NCI-H187 treated with DMSO at 0.1 percent for 48 hours (cell line): ENCODE results near the gene PIGB.
"Not testable (repeated sequence)": the region's sequence is repeated elsewhere in the genome, so short reads cannot be mapped to it uniquely, and the experiment has no call there.

Source experiments
- DNase-seq: peaks from one replicate; lab custom pipeline; 2025; lab: John Stamatoyannopoulos, UW

Gene PIGB

DNA sequence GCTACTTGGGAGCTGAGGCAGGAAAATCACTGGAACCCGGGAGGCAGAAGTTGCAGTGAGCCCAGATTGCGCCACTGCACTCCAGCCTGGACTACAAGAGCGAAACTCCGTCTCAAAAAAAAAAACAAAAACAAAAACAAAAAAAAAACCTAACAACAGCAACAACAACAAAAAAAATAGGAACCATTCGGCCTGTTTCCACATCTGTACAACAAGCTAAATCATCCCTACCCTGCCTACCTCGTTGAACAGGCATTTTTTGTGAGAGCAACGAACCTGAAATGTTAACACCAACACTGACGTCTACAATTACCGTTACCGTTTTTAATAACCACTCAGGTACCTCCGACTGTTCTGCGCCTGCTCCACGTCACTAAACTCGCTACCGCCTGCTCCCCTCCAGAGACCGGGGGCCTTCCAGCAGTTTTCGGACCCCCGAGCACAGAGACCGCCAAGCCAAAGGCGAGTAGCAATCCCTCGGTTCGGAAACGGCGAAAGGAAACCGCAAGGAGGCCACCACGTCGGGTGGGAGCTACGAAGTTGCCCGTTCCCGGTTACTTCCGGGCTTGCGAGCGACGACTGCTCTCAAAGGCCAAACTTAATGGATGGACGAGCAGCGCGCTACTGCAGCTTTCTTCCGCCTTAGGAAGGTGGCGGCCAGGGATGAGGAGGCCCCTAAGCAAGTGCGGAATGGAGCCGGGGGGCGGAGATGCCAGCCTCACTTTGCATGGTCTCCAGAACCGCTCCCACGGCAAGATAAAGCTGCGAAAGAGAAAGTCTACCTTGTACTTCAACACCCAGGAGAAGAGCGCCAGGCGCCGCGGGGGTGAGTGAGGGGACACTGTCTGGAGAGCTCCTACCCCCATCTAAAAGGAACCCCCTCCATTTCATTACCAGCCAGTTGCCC, at the start of gene PIGB, which contains the start of gene PIGBOS1:
Gene PIGB (plus strand): TSS at position 635 of the 907 bp plus-strand sequence. CDS start 29 bp downstream, at position 664.
Gene PIGBOS1 (minus strand): TSS at position 536 of the 907 bp plus-strand sequence. CDS start 1,331 bp downstream, outside the sequence.
- peak; percentile 14 for DNase-seq

DNA sequence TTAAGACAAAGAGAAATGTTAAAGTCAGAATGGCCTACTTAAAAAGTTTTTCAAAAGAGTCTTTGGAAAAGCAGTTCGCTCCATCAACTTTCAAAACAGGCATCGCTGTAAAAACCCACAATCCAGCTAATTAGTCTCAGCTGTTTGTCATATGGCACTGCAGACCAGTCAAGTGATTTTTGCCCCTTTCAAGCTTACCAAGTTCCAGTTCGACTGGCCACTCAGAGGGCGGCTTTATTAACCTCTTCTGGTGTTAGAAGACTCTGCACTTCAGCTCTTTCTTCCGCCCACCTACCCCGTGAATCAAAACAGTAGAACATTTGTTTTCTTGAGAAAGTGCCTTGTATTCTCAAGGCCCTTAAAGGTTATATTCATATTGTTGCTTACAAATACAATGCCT, 48.7 kb upstream of the PIGB start:
- DNase-seq: no peak

DNA sequence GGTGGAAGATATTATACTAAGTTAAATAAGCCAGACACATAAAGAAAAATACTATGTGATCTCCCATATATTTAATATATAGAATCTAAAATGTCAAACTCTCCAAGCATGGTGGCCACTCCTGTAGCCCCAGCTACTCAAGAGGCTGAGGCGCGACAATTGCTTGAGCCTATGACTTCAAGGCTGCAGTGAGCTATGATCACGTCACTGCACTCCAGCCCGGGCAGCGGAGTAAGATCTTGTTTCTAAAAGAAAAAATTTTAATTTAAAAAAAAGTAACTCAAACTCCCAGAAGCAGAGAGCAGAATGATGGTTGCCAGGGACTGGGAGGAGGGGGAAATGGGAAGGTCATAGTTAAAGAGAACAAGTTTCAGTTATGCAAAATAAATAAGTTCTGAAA, 42.7 kb upstream of the PIGB start:
- DNase-seq: no peak

DNA sequence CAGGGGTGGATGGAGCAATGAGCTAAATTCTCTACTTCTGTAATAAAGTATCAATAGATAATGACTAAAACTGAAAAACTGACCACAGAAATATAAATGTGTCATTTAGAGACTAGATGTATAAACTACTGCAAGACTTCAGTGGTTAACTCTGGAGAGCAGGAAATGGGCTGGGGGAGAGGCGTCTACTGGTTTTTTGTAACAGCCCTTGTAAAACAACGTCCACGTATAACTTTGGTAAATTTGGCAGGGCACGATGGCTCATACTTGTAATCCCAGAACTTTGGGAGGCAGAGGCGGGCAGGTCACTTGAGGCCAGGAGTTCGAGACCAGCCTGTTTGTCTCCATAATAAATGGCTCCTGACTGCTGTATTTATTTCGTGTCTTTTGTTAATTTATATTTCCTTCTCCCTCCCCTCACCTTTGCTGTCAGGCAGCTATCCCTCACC, 41.9 kb upstream of the PIGB start:
- DNase-seq: no peak

DNA sequence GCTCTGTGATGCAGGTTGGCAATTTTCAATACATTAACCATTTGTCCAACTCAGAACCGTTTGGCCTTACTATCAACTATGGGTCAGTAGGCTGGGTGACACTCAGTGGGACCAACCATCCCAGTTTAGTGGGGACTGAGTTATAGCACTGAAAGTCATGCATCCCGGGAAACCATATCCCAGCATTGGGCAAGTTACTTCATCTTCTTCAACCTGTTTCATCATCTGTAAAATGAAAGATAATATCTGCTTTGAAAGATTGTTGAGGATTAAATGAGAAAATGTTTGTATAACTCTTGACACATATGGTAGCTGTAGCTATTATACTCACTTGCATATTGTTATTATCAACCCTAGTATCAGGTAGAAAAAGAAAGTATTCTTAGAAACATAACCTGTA, 41.3 kb upstream of the PIGB start:
- no peak for DNase-seq

DNA sequence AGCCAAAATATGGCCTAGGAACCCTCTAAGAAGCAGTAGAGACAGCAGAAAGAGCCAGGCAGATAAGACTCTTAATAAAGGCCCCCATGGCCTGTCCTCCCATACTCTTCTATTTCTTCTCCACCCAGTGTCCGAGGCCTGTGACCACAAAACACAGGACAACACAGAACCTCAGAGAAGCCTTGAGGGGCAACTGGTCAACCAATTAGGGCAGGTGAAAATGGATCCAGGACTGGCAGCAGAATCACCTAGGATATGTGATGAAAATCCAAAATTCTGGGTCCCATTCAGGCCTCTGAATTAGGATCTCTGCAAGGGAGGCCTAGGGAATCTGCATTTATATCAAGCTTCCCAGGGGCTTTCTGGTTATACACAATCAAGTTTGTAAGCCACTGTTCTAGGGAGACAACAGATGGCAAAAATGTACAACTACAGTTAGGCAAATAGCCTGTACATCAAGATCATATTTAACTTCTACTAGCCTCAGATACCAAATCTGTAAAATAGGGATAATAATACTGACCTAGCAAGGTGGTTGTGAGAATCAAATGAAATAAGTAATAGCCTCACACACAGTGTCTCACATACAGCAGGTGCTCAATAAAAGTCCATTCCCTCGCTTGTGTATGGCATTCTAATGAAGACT, 39.8 kb upstream of the PIGB start:
- no peak for DNase-seq

DNA sequence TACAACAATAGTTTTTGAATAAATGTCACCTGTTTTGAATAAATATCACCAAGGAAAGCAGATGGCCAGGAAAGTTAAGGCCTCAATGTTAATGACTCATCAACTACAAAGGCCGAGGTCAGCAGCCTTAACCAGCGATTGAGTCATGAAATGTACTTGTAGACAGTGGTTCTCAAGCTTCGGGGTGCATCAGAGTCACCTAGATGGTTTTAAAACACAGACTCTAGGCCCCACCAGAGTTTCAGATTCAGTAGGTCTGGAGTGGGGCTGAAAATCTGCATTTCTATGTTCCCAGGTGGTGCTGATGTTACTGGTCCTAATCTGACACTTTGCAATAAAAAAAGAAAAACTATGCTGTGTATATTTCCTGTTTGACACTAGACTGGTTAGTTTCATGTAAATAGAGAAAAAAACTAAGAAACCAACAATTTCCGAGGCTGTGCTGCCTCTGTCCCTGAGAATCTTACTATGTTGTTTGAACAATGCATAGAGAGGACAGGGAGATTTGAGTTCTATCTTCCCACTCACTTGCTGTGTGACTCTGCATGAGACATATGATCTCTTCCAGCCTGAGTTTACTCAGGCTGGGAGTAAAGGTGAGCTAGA, 39.2 kb upstream of the PIGB start:
- DNase-seq: no peak

DNA sequence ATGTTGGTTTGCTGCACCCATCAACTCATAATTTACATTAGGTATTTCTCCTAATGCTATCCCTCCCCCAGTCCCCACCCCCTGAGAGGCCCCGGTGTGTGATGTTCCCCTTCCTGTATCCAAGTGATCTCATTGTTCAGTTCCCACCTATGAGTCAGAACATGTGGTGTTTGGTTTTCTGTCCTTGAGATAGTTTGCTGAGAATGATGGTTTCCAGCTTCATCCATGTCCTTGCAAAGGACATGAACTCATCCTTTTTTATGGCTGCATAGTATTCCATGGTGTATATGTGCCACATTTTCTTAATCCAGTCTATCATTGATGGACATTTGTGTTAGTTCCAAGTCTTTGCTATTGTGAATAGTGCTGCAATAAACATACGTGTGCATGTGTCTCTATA, 38.4 kb upstream of the PIGB start:
- DNase-seq: not testable (repeated sequence)

DNA sequence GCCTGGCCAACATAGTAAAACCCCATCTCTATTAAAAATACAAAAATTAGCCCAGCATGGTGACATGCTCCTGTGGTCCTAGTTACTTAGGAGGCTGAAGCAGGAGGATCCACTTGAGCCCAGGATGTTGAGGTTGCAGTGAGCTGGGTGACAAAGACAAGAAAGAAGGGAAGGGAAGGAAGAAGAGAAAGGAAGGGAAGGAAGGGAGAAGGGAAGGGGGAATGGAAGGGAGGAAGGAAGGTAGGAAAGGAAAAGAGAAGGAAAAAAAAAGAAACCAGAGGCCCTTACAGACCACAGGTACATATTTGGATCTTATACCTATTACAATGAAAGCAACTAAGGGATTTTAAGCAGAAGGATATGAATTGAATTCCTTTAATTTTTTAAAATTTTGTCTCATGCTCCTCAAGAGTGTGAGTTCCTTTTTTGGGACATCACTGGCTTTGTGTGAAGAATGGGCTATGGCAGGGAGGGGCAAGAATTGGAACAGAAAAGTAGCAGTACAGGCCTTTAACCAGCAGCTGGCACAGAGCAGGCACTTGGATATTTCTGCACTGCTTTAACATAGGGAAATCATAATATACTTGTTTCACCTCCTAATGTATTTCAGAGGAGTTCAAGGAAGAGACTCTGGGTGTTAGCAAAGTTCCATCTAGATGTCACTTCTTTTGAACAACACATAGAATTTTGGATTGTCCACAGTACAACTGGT, 37.3 kb upstream of the PIGB start:
- DNase-seq: no peak

DNA sequence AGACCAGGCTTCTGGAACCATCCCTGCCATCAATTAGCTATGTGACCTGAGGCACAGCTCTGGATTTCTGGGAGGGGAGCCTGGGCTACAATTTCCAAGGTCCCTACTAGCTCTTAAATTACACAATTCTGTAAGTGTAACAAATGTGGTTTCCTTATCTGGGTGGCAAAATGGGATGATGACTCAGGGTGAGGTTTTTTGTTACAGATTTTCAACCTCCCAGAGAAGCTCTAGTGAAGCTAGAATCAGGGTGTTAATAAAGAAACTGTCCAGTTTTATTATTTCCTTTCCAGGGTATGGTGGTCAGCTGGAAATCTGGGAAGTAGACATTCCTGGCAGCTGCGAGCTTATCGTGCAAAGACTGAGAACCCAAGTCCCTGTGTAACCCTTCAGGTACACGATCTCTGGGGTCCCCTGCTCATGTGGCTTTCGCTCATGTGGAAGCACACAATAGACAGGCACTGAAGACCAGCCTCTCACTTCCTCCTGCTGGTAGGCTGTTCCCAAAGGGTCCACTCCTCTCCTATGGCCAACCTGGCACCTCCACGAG, 36.7 kb upstream of the PIGB start:
- no peak for DNase-seq

DNA sequence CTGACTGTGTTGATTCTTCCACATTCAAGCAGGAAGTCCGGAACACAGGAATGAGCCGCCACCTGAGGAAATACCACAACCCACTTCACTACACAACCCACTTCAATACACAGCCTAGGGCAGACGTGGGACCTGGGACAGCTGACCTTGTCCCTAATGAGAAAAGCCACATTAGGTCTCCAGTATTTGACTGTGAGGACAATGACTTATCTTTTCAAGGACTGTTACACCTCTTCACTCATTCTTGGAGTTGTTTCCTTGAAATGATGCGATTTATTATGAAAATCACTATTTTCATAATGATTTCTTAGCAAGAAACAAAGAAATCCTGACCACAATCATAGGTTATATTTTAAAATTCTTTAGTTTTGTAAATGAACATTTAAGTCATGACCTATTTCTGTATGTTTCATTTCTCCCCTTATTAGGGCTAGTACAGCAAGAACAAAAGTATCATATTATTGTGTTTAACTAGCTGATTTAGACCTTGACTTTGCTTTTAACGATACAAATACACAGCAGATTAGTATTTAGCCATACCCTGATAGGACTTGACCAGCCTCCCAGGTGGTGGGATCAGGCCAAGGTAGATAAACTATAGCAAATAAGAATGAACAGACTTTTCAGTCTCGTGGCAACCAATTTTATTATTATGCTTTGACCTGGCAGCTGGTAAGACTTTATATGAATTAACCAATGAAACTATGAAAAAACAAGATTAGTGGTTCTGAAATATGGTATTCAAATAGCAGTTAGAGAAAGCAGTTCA, 35.5 kb upstream of the PIGB start:
- no peak for DNase-seq

DNA sequence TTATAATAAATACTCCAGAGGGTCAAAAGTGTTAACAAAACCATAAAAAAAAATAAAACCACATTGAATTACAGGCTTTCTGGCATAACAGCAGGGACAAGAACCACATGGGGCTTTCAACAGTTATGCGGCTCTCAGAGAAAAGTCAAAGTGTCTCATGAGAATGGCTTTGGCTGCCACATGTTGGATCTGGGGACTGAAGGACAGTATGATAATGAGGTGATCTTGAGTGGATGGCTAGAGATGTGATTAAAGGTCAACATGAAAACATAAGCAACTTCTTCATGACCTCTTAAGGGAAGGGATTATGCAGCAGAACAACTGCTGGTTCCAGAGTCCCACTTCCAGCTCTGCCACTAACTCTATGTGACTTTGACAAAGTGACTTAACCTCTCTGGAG, 34.6 kb upstream of the PIGB start:
- DNase-seq: no peak

DNA sequence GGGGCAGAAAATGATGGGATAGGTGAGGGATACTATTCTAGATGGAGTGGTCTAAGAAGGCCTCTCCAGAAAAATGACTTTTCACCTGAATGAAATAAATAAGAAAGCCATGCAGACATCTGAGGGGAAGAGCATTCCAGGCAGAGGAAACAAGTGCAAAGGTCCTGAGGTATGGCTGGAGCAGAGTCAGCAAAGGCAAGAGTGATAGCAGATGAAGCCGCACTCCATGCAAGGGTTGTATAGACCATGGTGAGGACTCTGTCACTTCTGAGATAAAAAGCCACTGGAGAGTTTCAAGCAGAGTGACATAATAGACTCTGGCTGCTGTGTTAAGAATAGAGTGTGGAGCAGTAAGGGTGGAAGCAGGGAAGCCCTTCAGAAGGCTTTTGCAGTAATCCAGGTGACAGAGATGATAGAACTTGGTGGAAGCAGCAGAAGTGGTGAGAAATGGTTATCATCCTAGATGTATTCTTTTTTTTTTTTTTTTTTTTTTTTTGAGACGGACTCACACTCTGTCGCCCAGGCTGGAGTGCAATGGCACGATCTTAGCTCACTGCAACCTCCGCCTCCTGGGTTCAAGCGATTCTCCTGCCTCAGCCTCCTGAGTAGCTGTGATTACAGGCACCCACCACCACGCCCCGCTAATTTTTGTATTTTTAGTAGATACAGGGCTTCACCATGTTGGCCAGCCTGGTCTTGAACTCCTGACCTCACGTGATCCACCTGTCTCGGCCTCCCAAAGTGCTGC, 32.4 kb upstream of the PIGB start:
- DNase-seq: not testable (repeated sequence)

DNA sequence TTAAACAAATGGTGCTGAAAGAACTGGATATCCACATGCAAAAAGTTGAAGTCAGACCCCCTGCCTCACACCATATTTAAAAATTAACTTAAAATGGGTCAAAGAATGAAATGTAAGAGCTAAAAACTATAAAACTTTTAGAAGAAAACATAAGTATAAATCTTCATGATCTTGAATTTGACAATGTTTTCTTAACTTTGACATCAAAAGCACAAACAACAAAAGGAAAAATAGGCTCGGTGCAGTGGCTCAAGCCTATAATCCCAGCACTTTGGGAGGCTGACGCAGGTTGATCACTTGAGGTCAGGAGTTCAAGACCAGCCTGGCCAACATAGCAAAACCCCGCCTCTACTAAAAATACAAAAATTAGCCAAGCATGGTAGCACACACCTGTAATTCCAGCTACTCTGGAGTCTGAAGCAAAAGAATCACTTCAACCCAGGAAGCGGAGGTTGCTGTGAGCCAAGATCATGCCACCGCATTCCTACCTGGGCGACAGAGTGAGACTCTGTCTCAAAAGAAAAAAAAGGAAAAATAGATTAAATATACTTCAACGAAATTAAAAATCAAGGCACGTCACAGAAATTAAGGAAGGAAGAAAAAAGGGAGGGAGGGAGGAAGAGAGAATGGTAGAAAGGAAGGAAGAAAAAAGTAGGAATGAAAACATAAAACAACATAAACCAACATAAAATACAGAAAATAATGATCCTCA, 30.9 kb upstream of the PIGB start:
- no peak for DNase-seq

DNA sequence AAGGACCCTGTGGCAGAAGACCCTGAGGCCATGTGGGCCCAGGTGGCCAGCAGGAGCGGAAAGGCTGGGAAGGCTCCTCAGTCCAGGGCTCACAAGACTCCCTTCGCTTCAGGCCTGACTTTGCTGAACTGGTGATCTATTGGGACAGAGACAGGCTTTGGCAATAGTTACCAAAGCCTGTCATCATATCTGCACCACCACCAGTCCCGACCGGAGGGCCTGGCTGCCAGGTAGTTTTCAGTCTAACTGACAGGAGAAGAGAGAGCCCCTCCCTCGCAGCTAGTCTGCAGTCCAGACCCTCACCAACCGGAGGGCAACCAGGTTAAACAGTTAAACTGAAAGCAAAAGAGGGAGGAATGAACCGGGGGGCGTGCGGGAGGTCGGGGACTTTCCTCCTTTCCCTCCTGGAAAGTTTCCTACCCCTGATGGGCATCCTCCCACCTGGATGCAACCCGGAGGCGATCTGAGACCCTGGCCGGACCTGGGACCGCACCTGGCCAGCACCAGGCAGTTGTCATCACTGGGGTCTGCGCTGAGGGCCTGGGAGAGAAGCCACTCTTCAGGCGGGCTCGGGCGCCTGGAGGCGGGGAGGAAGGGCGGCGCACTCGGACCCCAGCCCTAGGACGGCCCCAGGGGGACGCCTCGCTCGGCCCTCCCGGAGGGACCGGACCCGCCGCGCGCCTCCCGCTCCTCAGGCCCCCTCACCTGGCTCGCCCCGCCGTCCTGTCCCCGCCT, 29.8 kb upstream of the PIGB start:
- DNase-seq: no peak

DNA sequence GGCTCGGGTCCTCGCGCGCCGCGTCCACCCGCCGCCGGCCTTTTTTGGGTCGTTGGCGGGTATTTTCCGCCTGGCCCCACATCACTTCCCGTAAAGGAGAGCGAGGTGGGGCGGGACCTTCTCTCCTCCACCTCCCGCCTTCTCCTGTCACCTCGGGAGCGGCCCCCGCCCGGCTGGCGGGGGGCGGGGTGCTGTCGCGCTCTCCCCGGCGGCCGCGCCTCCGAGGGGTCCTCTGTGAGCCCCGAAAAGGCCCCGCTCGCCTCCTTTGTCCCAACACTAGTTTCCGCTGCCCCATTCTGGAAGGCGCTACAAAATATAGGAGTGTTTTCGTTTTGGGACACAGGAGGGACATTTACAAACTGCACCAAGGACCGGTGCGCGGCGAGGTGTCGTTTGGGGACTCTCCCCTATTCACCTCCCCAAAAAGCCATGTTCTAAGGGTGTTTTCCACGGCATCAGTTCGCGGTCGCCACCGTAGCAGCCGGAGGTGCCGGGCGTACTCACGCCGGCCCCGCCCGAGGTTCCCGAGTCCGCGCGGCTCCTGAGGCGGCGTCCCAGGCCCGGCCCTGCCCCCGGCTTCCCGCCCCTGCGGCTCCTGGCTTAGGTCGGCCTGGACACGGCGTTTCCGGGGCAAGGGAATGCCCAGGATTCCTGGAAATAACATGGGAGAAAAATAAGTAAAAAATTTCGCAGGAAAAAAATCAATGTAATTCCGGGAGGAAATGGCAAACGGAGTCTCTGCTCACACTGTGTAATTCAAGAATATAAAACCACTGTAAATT, 29.1 kb upstream of the PIGB start, which contains the start of gene RAB27A:
Gene RAB27A (minus strand): TSS at position 68 of the 782 bp plus-strand sequence. CDS start 54,879 bp downstream, outside the sequence.
- DNase-seq: no peak

DNA sequence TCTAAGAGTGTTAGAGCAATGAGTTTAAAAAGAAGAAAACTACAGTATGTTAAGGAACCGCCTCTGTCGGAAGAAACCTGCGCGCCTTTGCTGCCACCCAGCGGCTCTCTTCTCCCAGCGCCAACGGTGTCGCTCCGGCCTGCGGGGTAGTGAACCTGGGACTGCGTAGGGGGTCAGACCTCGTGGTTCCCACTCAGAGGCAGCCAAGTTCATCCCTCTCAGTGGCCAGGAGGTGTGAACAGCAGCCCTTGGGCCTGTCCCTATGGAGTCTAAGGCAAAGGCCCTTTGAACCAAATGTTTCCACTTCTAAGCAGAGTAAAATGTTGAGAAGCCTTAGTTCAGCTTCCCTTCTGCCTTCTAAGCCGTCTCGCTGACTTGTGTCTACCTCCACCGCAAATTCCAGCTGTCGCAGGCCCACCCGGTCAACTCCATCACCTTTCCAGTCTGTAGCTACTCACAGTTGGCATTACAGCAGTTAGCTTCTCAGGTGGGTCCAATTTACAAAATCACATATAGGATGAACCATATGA, 28.4 kb upstream of the PIGB start:
- DNase-seq: no peak

DNA sequence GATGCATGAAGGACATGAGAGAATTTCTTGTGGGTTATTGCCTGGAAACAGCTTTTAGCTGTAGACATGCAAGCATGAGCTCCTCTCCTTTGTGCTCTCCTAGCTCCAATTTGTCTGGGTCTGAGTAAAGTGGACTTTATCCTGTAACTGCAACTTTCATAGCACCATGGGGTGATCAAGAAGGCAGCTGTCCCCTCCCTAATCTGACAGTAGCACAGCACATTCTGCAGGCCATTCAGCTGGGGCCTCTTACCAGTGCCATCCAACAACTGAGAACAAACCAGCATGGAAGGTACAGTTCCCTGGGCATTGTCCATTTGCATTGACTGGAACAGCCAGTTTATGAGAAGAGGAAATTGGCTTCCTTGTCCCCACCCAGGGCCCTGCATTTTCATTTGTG, 21.7 kb upstream of the PIGB start:
- DNase-seq: no peak
